Measurements from ENCODE around the gene WDR7.

WDR7 gene

GRCh38 chr18:57043241-57043640 is 392.1 kb downstream of the WDR7 start:
- no peak for DNase-seq (ENCODE audit: low read depth)

GRCh38 chr18:57048351-57048750 is 397.2 kb downstream of the WDR7 start:
- DNase-seq (ENCODE audit: low read depth), result no peak

- DNase-seq (ENCODE audit: low read depth), result no peak
Measured at GRCh38 chr18:57048859-57049258, 397.7 kb downstream of the WDR7 start.

- no peak for DNase-seq (ENCODE audit: low read depth)
Measured at GRCh38 chr18:57050310-57050949, 399.3 kb downstream of the WDR7 start.

GRCh38 chr18:57051021-57051656 is 400.0 kb downstream of the WDR7 start:
- no peak for DNase-seq (ENCODE audit: low read depth)

GRCh38 chr18:57051657-57052044 is 400.5 kb downstream of the WDR7 start:
- no peak for DNase-seq (ENCODE audit: low read depth)

- DNase-seq (ENCODE audit: low read depth), result no peak
Measured at GRCh38 chr18:57052173-57052572, 401.0 kb downstream of the WDR7 start.

- no peak for DNase-seq (ENCODE audit: low read depth)
Measured at GRCh38 chr18:57052759-57053158, 401.6 kb downstream of the WDR7 start.

GRCh38 chr18:57054891-57055290 is 403.7 kb downstream of the WDR7 start:
- no peak for DNase-seq (ENCODE audit: low read depth)

- no peak for DNase-seq (ENCODE audit: low read depth)
Measured at GRCh38 chr18:57057890-57058289, 406.7 kb downstream of the WDR7 start.

GRCh38 chr18:57058734-57059133 is 407.6 kb downstream of the WDR7 start:
- DNase-seq (ENCODE audit: low read depth), result no peak

GRCh38 chr18:57059366-57059765 is 408.2 kb downstream of the WDR7 start:
- no peak for DNase-seq (ENCODE audit: low read depth)

GRCh38 chr18:57060814-57061213 is 409.7 kb downstream of the WDR7 start:
- DNase-seq (ENCODE audit: low read depth), result no peak

GRCh38 chr18:57062178-57062577 is 411.0 kb downstream of the WDR7 start:
- DNase-seq (ENCODE audit: low read depth), result no peak

- DNase-seq (ENCODE audit: low read depth), result no peak
Measured at GRCh38 chr18:57062844-57063243, 411.7 kb downstream of the WDR7 start.

GRCh38 chr18:57063601-57064103 is 412.5 kb downstream of the WDR7 start:
- DNase-seq (ENCODE audit: low read depth), result no peak

GRCh38 chr18:57073501-57074187 is 422.5 kb downstream of the WDR7 start:
- no peak for DNase-seq (ENCODE audit: low read depth)

GRCh38 chr18:57075716-57076400 is 424.7 kb downstream of the WDR7 start:
- DNase-seq (ENCODE audit: low read depth), result no peak

- no peak for DNase-seq (ENCODE audit: low read depth)
Measured at GRCh38 chr18:57077005-57077765, 426.0 kb downstream of the WDR7 start.

GRCh38 chr18:57077786-57078552 is 426.8 kb downstream of the WDR7 start:
- no peak for DNase-seq (ENCODE audit: low read depth)

GRCh38 chr18:57078614-57079013 is 427.5 kb downstream of the WDR7 start:
- DNase-seq (ENCODE audit: low read depth), result no peak
